Esophagus (tissue), 2 donors: ENCODE results near the gene EFCAB6. TPM values are rescaled to one million over a fixed set of nuclear protein-coding genes. Genes with fewer than 3 reads are reported as not detected.

ENCODE experiments used
- H3K27ac ChIP-seq, 2 donors: one replicate each; pipeline ENCODE4 v1.5.1; 2013; ENCODE audit warnings: low read depth in 2 of 2, mild to moderate bottlenecking in 2 of 2, inconsistent platforms in 1 of 2, low read length in 1 of 2, moderate library complexity in 1 of 2
- H3K27me3 ChIP-seq, 2 donors: one replicate each; pipeline ENCODE4 v1.6.1; 2013; ENCODE audit warnings: low read length in 2 of 2, control low read depth in 1 of 2, mild to moderate bottlenecking in 1 of 2; ENCODE audit not compliant: insufficient read depth in 2 of 2, control insufficient read depth in 1 of 2
- H3K36me3 ChIP-seq, 2 donors: one replicate each; pipeline ENCODE4 v1.6.1; 2013; ENCODE audit warnings: low read length in 1 of 2; ENCODE audit not compliant: control insufficient read depth in 2 of 2, insufficient read depth in 2 of 2
- H3K4me1 ChIP-seq, 2 donors: one replicate each; pipeline ENCODE4 v1.6.1; 2013; ENCODE audit warnings: low read length in 1 of 2; ENCODE audit not compliant: control insufficient read depth in 2 of 2, insufficient read depth in 2 of 2
- H3K4me3 ChIP-seq, 2 donors: one replicate each; pipeline ENCODE4 v1.5.1; 2013; ENCODE audit warnings: low read length in 2 of 2, mild to moderate bottlenecking in 2 of 2, low read depth in 1 of 2, moderate library complexity in 1 of 2
- H3K9me3 ChIP-seq, 2 donors: one replicate each; pipeline ENCODE4 v1.6.1; 2013; ENCODE audit warnings: mild to moderate bottlenecking in 2 of 2, low read depth in 1 of 2, low read length in 1 of 2, moderate library complexity in 1 of 2; ENCODE audit not compliant: control insufficient read depth in 2 of 2, insufficient read depth in 1 of 2
- WGBS, 2 donors: extraction: QIAGEN DNeasy Blood & Tissue Kit; methylation state at CpG; one replicate each; pipeline ENCODE4 v1.1.7; 2013; 5-methylcytosine and 5-hydroxymethylcytosine counted together
- polyA plus RNA-seq, 2 donors: library from polyadenylated mRNA; stranded (reverse); fragments of 200-250 nt; gene quantifications; one replicate each; pipeline ENCODE4 v1.2.3, GENCODE V29; 2013
- donor health status: healthy with polysubstance abuse.
- donor health status: Bipolar disorder and iron deficiency.

Gene EFCAB6
- polyA plus RNA-seq, 2 donors = 0.24 to 0.29 TPM

GRCh38 chr22:43555561-43556515 lies 256.3 kb downstream of the EFCAB6 start:
- Histone ChIP-seq H3K4me1 (no peaks in the 10 kb centered on the region), H3K27me3 (no peaks in the 10 kb centered on the region), H3K36me3 (no peaks in the 10 kb centered on the region), H3K9me3 (no peaks in the 10 kb centered on the region), H3K4me3 (no peak overlapping the region), H3K27ac (no peak overlapping the region)
- 78 to 80% methylated on average over 11 of the region's 11 CpGs for WGBS, 2 donors

DNA sequence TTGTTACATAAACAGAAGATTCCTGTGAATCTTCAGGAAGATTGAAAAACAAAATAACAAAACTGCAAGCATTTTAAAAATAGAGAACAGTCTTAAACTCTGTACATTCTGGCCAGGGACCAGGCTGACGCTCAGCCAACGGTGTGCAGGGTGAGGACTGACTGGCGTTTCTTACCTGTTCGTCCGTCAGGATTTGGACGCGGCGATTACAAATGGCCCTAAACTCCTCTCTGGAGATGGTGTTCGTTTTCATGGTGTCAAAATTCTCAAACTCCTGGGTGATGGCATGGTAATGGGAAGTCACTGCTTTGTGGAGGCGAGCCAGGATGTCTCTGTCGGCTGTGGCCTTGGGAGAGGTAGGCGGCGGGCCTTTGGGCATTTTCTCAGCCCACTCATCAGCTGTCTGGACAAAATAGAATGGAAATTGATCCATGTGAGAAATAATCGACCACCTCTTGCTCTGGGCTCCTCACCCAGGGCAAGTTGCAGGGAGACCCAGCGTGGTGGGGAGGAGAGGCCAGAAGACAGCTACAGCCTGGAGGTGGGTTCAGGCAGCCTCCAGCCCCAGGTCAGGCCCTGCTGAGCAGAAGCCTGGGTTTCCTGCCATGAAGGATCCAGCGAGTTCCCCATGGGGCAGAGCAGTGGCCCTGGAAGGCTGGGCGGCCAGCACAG lies 257.3 kb downstream of the EFCAB6 start:
- WGBS, 2 donors = 89% methylated on average over 17 of the region's 17 CpGs

GRCh38 chr22:43554259-43554636 lies 257.9 kb downstream of the EFCAB6 start:
- WGBS, 2 donors = 89 to 91% methylated on average over 6 of the region's 6 CpGs
- H3K9me3 ChIP-seq = no peaks in the 10 kb centered on the region
- no peak overlapping the region for H3K4me3 ChIP-seq
- no peaks in the 10 kb centered on the region for H3K36me3 ChIP-seq
- H3K27ac ChIP-seq = no peak overlapping the region
- H3K27me3 ChIP-seq = no peaks in the 10 kb centered on the region
- H3K4me1 ChIP-seq = peaks cover 0 to 2% of the 10 kb centered on the region in 2 donors

More for the DNA sequence above, 257.3 kb downstream of the EFCAB6 start:
- H3K27ac ChIP-seq = no peak overlapping the region
- H3K36me3 ChIP-seq = no peaks in the 10 kb centered on the region
- H3K9me3 ChIP-seq = no peaks in the 10 kb centered on the region
- H3K4me3 ChIP-seq = no peak overlapping the region
- peaks cover 0 to 2% of the 10 kb centered on the region in 2 donors for H3K4me1 ChIP-seq
- H3K27me3 ChIP-seq = no peaks in the 10 kb centered on the region

GRCh38 chr22:43553451-43554258 lies 258.4 kb downstream of the EFCAB6 start:
- Histone ChIP-seq H3K4me3 (no peak overlapping the region), H3K36me3 (no peaks in the 10 kb centered on the region), H3K27me3 (no peaks in the 10 kb centered on the region), H3K27ac (no peak overlapping the region), H3K9me3 (no peaks in the 10 kb centered on the region), H3K4me1 (peaks cover 0 to 2% of the 10 kb centered on the region in 2 donors)
- 90 to 92% methylated on average over 16 of the region's 16 CpGs for WGBS, 2 donors

DNA sequence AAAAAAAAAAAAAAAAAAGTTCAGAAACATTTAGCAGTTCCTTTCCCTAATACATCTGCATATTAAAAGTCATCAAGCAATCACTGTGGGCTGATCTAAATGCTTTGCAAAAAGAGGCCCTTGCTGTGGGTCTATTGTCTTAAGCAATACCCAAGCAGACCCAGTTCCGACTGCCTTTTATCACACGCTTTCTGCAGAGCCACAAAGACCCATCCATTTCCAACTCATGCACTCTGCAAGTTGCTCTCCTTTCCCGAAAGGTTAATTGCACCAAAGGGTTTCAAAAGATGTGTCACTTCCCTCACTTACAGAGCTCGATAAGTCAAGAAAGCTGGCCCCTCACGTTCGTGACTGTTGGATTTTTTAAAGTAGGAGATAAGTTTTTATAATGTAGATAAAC lies 261.4 kb downstream of the EFCAB6 start:
- Histone ChIP-seq H3K27me3 (no peaks in the 10 kb centered on the region), H3K36me3 (no peaks in the 10 kb centered on the region), H3K27ac (no peak overlapping the region), H3K4me1 (peaks cover 0 to 2% of the 10 kb centered on the region in 2 donors), H3K4me3 (no peak overlapping the region), H3K9me3 (no peaks in the 10 kb centered on the region)
- WGBS, 2 donors = 85 to 91% methylated on average over 6 of the region's 6 CpGs

DNA sequence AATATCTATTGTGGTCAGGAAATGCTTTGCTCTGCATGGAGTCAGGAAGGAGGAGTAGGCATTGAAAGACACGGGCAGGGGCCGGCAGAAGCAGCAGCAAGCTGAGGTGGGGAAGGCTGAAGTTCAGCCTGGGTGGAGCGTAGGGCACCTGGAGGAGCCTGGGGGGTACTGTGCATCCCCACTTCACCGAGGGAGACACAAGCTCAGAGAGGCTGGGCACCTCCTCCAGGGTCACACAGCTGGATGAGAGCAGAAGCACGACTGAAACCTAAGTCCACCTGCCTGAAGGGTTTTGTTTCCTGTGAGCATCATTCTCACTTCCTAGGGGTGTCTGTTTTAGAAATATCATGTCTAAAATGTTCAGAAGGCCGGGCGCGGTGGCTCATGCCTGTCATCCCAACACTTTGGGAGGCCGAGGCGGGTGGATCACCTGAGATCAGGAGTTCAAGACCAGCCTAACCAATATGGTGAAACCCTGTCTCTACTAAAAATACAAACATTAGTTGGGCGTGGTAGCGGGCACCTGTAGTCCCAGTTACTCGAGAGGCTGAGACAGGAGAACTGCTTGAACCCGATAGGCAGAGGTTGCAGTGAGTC lies 262.0 kb downstream of the EFCAB6 start:
- Histone ChIP-seq H3K27ac (no peak overlapping the region), H3K4me3 (no peak overlapping the region)
- 78 to 81% methylated on average over 14 of the region's 14 CpGs for WGBS, 2 donors

DNA sequence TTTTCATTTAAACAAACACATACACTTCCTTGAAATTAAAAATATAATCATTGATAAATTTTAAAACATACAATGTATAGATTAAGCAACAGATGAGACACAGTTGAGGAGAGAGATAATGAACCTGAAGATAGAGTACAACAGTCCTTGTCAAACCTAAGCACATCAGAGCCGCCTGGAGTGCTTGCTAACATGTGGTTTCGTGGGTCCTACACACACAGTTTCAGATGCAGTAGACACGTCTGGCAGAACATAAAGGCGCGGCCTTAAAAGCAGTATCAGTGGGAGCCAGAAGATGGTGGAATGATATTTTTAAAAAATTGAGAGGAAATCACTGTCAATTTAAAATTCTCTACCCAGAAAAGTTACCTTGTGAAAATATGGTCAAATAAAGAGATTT lies 265.9 kb downstream of the EFCAB6 start:
- Histone ChIP-seq H3K27me3 (no peaks in the 10 kb centered on the region), H3K36me3 (no peaks in the 10 kb centered on the region), H3K9me3 (no peaks in the 10 kb centered on the region), H3K4me1 (peaks cover 0 to 2% of the 10 kb centered on the region in 2 donors), H3K27ac (no peak overlapping the region), H3K4me3 (no peak overlapping the region)
- 80 to 91% methylated on average over 5 of the region's 5 CpGs for whole genome bisulfite sequencing, 2 donors

More for the DNA sequence above, 262.0 kb downstream of the EFCAB6 start:
- no peaks in the 10 kb centered on the region for H3K27me3 ChIP-seq
- no peaks in the 10 kb centered on the region for H3K36me3 ChIP-seq
- no peaks in the 10 kb centered on the region for H3K9me3 ChIP-seq
- H3K4me1 ChIP-seq = peaks cover 0 to 2% of the 10 kb centered on the region in 2 donors

DNA sequence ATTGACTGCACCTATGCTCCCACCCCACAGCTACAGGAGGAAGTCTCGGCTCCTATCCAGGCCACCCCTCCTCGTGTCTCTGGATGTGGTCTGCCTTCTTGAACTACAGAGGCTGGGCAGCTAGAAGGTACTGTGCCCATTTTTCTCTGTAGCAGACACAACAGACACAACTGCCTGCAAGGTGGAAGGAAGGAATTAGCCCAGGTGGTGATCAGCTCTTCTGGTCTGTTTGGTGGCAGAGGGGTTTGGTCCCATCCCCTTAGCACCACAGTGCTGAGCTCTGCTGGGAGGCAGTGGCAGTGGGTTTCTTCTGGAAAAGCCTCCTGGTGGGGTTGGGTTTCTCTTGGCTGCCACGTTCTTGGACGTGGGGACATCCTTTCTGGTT lies 267.8 kb downstream of the EFCAB6 start:
- no peak overlapping the region for H3K4me3 ChIP-seq
- no peak overlapping the region for H3K27ac ChIP-seq
- H3K27me3 ChIP-seq = no peaks in the 10 kb centered on the region
- 72 to 80% methylated on average over 4 of the region's 4 CpGs for WGBS, 2 donors
- H3K9me3 ChIP-seq = no peaks in the 10 kb centered on the region
- H3K4me1 ChIP-seq = peaks cover 0 to 5% of the 10 kb centered on the region in 2 donors
- no peaks in the 10 kb centered on the region for H3K36me3 ChIP-seq
